Measurements from ENCODE around the gene RAB3A. TPM values are rescaled to one million over a fixed set of nuclear protein-coding genes. Genes with fewer than 3 reads are reported as not detected.

Gene RAB3A
- total RNA-seq, 1 experiment from 2014 or later = 0.68 TPM

GRCh38 chr19:18155095-18156087, 48.5 kb downstream of the RAB3A start:
- no peak for TF ChIP-seq CTCF (IDR thresholded peaks at IDR 0.05; ENCODE audit: unreplicated experiment)
- no TSS peak for BruUV-seq (replicated peaks)
- intact Hi-C loops (cut with micrococcal nuclease) = loop anchor here (10.0 kb wide), 1 partner anchor 151 kb away; the partner anchor contains the start of gene ARRDC2
- DNase-seq (ENCODE audit: unreplicated experiment) = no peak
- no peaks in the 10 kb centered on the region for H3K27me3 Mint-ChIP-seq (ENCODE audit: insufficient read depth, unreplicated experiment)
- H3K27ac Mint-ChIP-seq (ENCODE audit: low read depth, unreplicated experiment) = peak overlapping the region; percentile 55
- peak overlapping the region; percentile 25 for H3K4me3 Mint-ChIP-seq (ENCODE audit: unreplicated experiment)
- ChIA-PET CTCF (interaction anchor here (0.6 kb wide), 2 partner anchors 40 to 148 kb away, joined by 3 read pairs; no protein-coding TSS in a partner anchor), POLR2A (interaction anchor here (0.6 to 2.0 kb wide), 8 partner anchors 19 to 862 kb away, joined by 3 to 9 read pairs (median 3); partner anchors contain the start of genes IFI30, JUND, MPV17L2 and RAB3A)
- peaks cover 33% of the 10 kb centered on the region for H3K4me1 Mint-ChIP-seq (ENCODE audit: insufficient read depth, unreplicated experiment)
- peaks cover 21% of the 10 kb centered on the region for H3K36me3 Mint-ChIP-seq (ENCODE audit: insufficient read depth, unreplicated experiment)
- no peaks in the 10 kb centered on the region for H3K9me3 Mint-ChIP-seq (ENCODE audit: unreplicated experiment)

- Mint-ChIP-seq H3K27ac (ENCODE audit: low read depth, unreplicated experiment) (peak overlapping the region; percentile 88), H3K27me3 (ENCODE audit: insufficient read depth, unreplicated experiment) (no peaks in the 10 kb centered on the region), H3K4me3 (ENCODE audit: unreplicated experiment) (peak overlapping the region; percentile 88), H3K9me3 (ENCODE audit: unreplicated experiment) (no peaks in the 10 kb centered on the region), H3K36me3 (ENCODE audit: insufficient read depth, unreplicated experiment) (peaks cover 15% of the 10 kb centered on the region), H3K4me1 (ENCODE audit: insufficient read depth, unreplicated experiment) (peaks cover 31% of the 10 kb centered on the region)
- no TSS peak for BruUV-seq (replicated peaks)
- DNase-seq (ENCODE audit: unreplicated experiment) = no peak
- CTCF ChIA-PET = interaction anchor here (1.0 kb wide), 1 partner anchor 126 kb away, joined by 4 read pairs; no protein-coding TSS in a partner anchor
- POLR2A ChIA-PET = interaction anchor here (1.0 kb wide), 1 partner anchor 39 kb away, joined by 5 read pairs; the partner anchor contains the start of gene MPV17L2
- TF ChIP-seq CTCF (IDR thresholded peaks at IDR 0.05; ENCODE audit: unreplicated experiment) = no peak
- intact Hi-C loops (cut with micrococcal nuclease) = loop anchor here (10.0 kb wide), 1 partner anchor 149 kb away; the partner anchor contains the start of gene ARRDC2
These were observed 50.2 kb downstream of the RAB3A start for GRCh38 chr19:18153556-18154134.

GRCh38 chr19:18152817-18153555, 50.9 kb downstream of the RAB3A start, which contains the start of gene PIK3R2:
Gene PIK3R2, plus strand, starts transcription at chr19:18153163. Its CDS starts 2,717 bp downstream, at chr19:18155880.
- ChIA-PET POLR2A (interaction anchor here (0.6 to 2.2 kb wide), 9 partner anchors 8 to 136 kb away, joined by 3 to 21 read pairs (median 7); partner anchors contain the start of gene JUND), CTCF (interaction anchor here (0.7 to 2.3 kb wide), 7 partner anchors 9 to 388 kb away, joined by 3 to 15 read pairs (median 3); no protein-coding TSS in a partner anchor)
- BruUV-seq (replicated peaks) = no TSS peak
- no peaks in the 10 kb centered on the region for H3K9me3 Mint-ChIP-seq (ENCODE audit: unreplicated experiment)
- DNase-seq (ENCODE audit: unreplicated experiment) = peak; percentile 99
- no peak for TF ChIP-seq CTCF (IDR thresholded peaks at IDR 0.05; ENCODE audit: unreplicated experiment)
- intact Hi-C loops (cut with micrococcal nuclease) = loop anchor here (1.0 to 10.0 kb wide), 2 partner anchors 40 to 148 kb away; partner anchors contain the start of gene ARRDC2
- H3K27me3 Mint-ChIP-seq (ENCODE audit: insufficient read depth, unreplicated experiment) = no peaks in the 10 kb centered on the region
- peak within 1 kb of the TSS; percentile 88 for H3K4me3 Mint-ChIP-seq (ENCODE audit: unreplicated experiment)
- H3K4me1 Mint-ChIP-seq (ENCODE audit: insufficient read depth, unreplicated experiment) = peaks cover 31% of the 10 kb centered on the region
- peaks cover 18% of the 10 kb centered on the region for H3K36me3 Mint-ChIP-seq (ENCODE audit: insufficient read depth, unreplicated experiment)
- peak within 1 kb of the TSS; percentile 99 for H3K27ac Mint-ChIP-seq (ENCODE audit: low read depth, unreplicated experiment)

Measured in MCF 10A (cell line).